OCI-LY7 (cell line): ENCODE measurements around the gene GTF3C4. TPM values are rescaled to one million over a fixed set of nuclear protein-coding genes. Genes with fewer than 3 reads are reported as not detected.

ENCODE experiments used
- BruUV-seq: library from RNA; stranded (reverse); fragments of 400-500 nt; replicated peaks from 2 replicates; lab custom pipeline; 2021; lab: Mats Ljungman, UMichigan
- CTCF ChIA-PET: fragments of 300-600 bp; sonication (Branson Sonifier 250); formaldehyde crosslinking; loops from one replicate; lab custom pipeline; 2022; ENCODE audit warnings: antibody characterized with exemption; ENCODE audit not compliant: unreplicated experiment; lab: Charles Lee
- POLR2A ChIA-PET: fragments of 300-600 bp; sonication (Branson Sonifier 250); formaldehyde crosslinking; loops from one replicate; lab custom pipeline; 2022; ENCODE audit warnings: antibody characterized with exemption; lab: Charles Lee
- DNase-seq: peaks from one replicate; pipeline ENCODE4 v3.0.0-alpha.2; 2015; ENCODE audit warnings: low spot score
- H2AFZ ChIP-seq: fragments of 200-600 bp; sonication (generic), shearing (Covaris generic); 2 replicates; pipeline ENCODE4 v1.6.1; 2014; ENCODE audit warnings: mild to moderate bottlenecking, antibody characterized with exemption, low read length, moderate library complexity
- H3K27ac ChIP-seq: fragments of 200-600 bp; sonication (generic); 2 replicates; pipeline ENCODE4 v1.5.1; 2014; ENCODE audit warnings: mixed run types, low read depth, mild to moderate bottlenecking, moderate library complexity, low read length, inconsistent platforms; ENCODE audit not compliant: poor library complexity, severe bottlenecking
- H3K36me3 ChIP-seq: fragments of 200-600 bp; sonication (generic); 2 replicates; pipeline ENCODE4 v1.6.1; 2014; ENCODE audit warnings: mild to moderate bottlenecking, antibody characterized with exemption, low read length, moderate library complexity, mixed read lengths; ENCODE audit not compliant: insufficient read depth
- H3K4me1 ChIP-seq: fragments of 200-600 bp; sonication (generic); 2 replicates; pipeline ENCODE4 v1.5.1; 2014; ENCODE audit warnings: mild to moderate bottlenecking, low read length; ENCODE audit not compliant: insufficient read depth, poor library complexity, severe bottlenecking
- H3K4me2 ChIP-seq: fragments of 200-600 bp; sonication (generic); 2 replicates; pipeline ENCODE4 v1.6.1; 2014; ENCODE audit warnings: mild to moderate bottlenecking, low read length
- H3K4me3 ChIP-seq: fragments of 200-600 bp; sonication (generic); 2 replicates; pipeline ENCODE4 v1.5.1; 2014; ENCODE audit warnings: mild to moderate bottlenecking, low read depth, low read length; ENCODE audit not compliant: poor library complexity, severe bottlenecking
- H3K79me2 ChIP-seq: fragments of 200-600 bp; sonication (generic); 2 replicates; pipeline ENCODE4 v1.6.1; 2016; ENCODE audit warnings: low read depth, mild to moderate bottlenecking, low read length, moderate library complexity, mixed read lengths; ENCODE audit not compliant: insufficient read depth
- H3K9me2 ChIP-seq: fragments of 200-600 bp; sonication (generic); 2 replicates; pipeline ENCODE4 v1.6.1; 2016; ENCODE audit warnings: mild to moderate bottlenecking, low read length, mixed read lengths; ENCODE audit not compliant: insufficient read depth
- H3K9me3 ChIP-seq: fragments of 200-600 bp; sonication (generic); 2 replicates; pipeline ENCODE4 v1.6.1; 2014; ENCODE audit warnings: mild to moderate bottlenecking, mixed run types, low read length, mixed read lengths
- H4K20me1 ChIP-seq: fragments of 200-600 bp; sonication (generic); 2 replicates; pipeline ENCODE4 v1.6.1; 2014; ENCODE audit warnings: mild to moderate bottlenecking, antibody characterized with exemption, low read length, moderate library complexity, mixed read lengths; ENCODE audit not compliant: insufficient read depth
- EZH2phosphoT487 ChIP-seq: fragments of 200-600 bp; sonication (generic); IDR thresholded peaks from 2 replicates; pipeline ENCODE4 v1.6.1; 2018; ENCODE audit warnings: low read depth, borderline replicate concordance, mild to moderate bottlenecking, mixed run types, antibody characterized with exemption, low read length, moderate library complexity, mixed read lengths
- intact Hi-C: fragments of 100-400 bp; cut with micrococcal nuclease; formaldehyde crosslinking; loops from one replicate; pipeline ENCODE4 v1.10.0; 2022; ENCODE audit not compliant: unreplicated experiment
- total RNA-seq, 2 experiments: library from RNA; depleted of rRNA in 1 of 2; stranded (reverse); fragments of >200 nt in 1 of 2; shearing (Covaris generic) in 1 of 2; gene quantifications; 2 replicates each; pipeline ENCODE4 v1.2.3, GENCODE V29; 2014 to 2022
- TF ChIP-seq, protein P1 (sequence below): fragments of 200-600 bp; sonication (generic); conservative IDR thresholded peaks from 2 replicates; pipeline ENCODE4 v1.5.1; 2014; ENCODE audit warnings: mild to moderate bottlenecking, antibody characterized with exemption, low read length, moderate library complexity, mixed read lengths

GTF3C4 gene
- total RNA-seq, 2 experiments from 2014 or later: 15.7 to 19.0 TPM

DNA sequence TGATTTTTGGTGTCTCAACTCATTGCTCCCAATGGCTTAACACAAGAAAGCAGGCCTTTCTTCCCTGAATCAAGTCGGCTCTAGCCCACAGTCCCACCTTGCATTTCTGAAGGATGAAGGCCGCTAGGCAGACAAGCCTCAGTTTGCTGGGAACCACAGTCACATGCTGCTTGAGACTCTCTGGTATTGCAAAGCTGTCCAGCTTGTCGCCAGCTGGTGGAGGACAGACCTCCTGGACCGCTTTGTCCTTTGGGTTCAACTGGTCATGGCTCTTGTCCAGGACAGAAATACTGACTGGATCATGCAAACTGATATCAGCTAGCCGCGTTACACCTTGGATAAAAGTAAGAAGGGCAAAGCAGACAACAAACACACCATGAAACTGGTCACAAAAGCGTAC lies 23.5 kb upstream of the GTF3C4 start:
- TF ChIP-seq, protein P1, sequence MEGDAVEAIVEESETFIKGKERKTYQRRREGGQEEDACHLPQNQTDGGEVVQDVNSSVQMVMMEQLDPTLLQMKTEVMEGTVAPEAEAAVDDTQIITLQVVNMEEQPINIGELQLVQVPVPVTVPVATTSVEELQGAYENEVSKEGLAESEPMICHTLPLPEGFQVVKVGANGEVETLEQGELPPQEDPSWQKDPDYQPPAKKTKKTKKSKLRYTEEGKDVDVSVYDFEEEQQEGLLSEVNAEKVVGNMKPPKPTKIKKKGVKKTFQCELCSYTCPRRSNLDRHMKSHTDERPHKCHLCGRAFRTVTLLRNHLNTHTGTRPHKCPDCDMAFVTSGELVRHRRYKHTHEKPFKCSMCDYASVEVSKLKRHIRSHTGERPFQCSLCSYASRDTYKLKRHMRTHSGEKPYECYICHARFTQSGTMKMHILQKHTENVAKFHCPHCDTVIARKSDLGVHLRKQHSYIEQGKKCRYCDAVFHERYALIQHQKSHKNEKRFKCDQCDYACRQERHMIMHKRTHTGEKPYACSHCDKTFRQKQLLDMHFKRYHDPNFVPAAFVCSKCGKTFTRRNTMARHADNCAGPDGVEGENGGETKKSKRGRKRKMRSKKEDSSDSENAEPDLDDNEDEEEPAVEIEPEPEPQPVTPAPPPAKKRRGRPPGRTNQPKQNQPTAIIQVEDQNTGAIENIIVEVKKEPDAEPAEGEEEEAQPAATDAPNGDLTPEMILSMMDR: no peak
- TF ChIP-seq EZH2phosphoT487: no peak
- intact Hi-C loops: no loop called here

DNA sequence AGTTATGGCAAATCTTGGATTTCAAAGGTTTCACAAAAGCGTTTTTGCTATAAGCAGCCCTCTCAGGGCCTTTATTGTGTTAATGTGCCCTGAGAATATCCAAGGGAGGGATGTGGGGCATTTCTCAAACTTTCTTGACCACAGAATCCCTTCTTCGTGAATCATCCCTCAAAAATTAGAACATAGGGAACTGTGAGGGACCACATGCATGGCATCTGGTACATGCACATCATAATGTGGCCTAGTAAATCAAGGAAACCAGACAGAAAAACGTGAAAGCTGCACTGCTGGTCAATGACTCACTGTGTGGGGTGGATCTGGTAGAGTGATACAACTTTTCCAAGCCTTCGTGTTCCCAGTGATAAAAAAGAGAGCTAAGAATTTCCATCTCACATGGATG lies 22.9 kb upstream of the GTF3C4 start:
- no peaks in the 10 kb centered on the region for H4K20me1 ChIP-seq
- H3K9me2 ChIP-seq: no peaks in the 10 kb centered on the region
- ChIA-PET POLR2A (no interaction called here), CTCF (no interaction called here)
- no TSS peak for BruUV-seq
- H3K36me3 ChIP-seq: peaks cover 100% of the 10 kb centered on the region
- intact Hi-C loops: no loop called here
- no peaks in the 10 kb centered on the region for H3K9me3 ChIP-seq
- no peaks in the 10 kb centered on the region for H3K79me2 ChIP-seq
- H3K4me1 ChIP-seq: no peaks in the 10 kb centered on the region
- H3K4me3 ChIP-seq: no peak overlapping the region
- TF ChIP-seq, protein P1: no peak
- no peak for TF ChIP-seq EZH2phosphoT487
- no peak for DNase-seq
- H3K27ac ChIP-seq: no peak overlapping the region
- no peak overlapping the region for H3K4me2 ChIP-seq
- H2AFZ ChIP-seq: no peak overlapping the region

More for the DNA sequence above, 23.5 kb upstream of the GTF3C4 start:
- Histone ChIP-seq H3K4me2 (no peak overlapping the region), H4K20me1 (no peaks in the 10 kb centered on the region), H3K4me1 (no peaks in the 10 kb centered on the region), H3K9me2 (no peaks in the 10 kb centered on the region), H3K36me3 (peaks cover 100% of the 10 kb centered on the region), H3K27ac (no peak overlapping the region), H3K4me3 (no peak overlapping the region), H2AFZ (no peak overlapping the region), H3K79me2 (no peaks in the 10 kb centered on the region), H3K9me3 (no peaks in the 10 kb centered on the region)
- no peak for DNase-seq
- no TSS peak for BruUV-seq
- POLR2A ChIA-PET: no interaction called here
- CTCF ChIA-PET: no interaction called here

DNA sequence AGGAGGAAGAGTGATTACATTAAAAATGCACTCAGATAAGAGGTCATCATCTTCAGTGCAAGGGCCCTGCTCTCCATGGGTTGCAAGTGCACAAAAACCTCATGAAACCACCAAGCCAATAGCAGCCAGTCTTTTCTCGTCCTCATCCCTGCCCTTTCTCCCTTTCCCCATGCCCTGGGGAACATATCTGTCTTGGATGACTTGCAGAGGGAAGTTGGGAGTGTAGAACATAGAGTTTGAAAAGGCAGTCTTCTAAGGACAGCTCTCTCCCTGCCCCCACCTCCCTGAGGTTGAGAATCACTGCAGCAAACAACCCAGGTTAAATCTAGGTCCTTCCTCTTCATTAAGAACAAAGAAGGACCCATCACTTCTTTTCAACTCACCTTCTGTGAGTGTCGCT lies 22.5 kb upstream of the GTF3C4 start:
- BruUV-seq: no TSS peak
- H4K20me1 ChIP-seq: no peaks in the 10 kb centered on the region
- H3K9me2 ChIP-seq: no peaks in the 10 kb centered on the region
- no peak overlapping the region for H3K4me2 ChIP-seq
- H3K4me1 ChIP-seq: no peaks in the 10 kb centered on the region
- TF ChIP-seq EZH2phosphoT487: no peak
- TF ChIP-seq, protein P1: no peak
- no peak overlapping the region for H2AFZ ChIP-seq
- intact Hi-C loops: no loop called here
- H3K27ac ChIP-seq: no peak overlapping the region
- ChIA-PET POLR2A (no interaction called here), CTCF (no interaction called here)
- no peak for DNase-seq
- no peak overlapping the region for H3K4me3 ChIP-seq
- no peaks in the 10 kb centered on the region for H3K79me2 ChIP-seq
- no peaks in the 10 kb centered on the region for H3K9me3 ChIP-seq
- peaks cover 100% of the 10 kb centered on the region for H3K36me3 ChIP-seq
